Measurements from ENCODE around the gene RPL4.
A peak's percentile ranks its signal among the peaks of the same experiment; 100 is the strongest.
"Not testable (repeated sequence)": the region's sequence is repeated elsewhere in the genome, so short reads cannot be mapped to it uniquely, and the experiment has no call there.

Gene RPL4

DNA sequence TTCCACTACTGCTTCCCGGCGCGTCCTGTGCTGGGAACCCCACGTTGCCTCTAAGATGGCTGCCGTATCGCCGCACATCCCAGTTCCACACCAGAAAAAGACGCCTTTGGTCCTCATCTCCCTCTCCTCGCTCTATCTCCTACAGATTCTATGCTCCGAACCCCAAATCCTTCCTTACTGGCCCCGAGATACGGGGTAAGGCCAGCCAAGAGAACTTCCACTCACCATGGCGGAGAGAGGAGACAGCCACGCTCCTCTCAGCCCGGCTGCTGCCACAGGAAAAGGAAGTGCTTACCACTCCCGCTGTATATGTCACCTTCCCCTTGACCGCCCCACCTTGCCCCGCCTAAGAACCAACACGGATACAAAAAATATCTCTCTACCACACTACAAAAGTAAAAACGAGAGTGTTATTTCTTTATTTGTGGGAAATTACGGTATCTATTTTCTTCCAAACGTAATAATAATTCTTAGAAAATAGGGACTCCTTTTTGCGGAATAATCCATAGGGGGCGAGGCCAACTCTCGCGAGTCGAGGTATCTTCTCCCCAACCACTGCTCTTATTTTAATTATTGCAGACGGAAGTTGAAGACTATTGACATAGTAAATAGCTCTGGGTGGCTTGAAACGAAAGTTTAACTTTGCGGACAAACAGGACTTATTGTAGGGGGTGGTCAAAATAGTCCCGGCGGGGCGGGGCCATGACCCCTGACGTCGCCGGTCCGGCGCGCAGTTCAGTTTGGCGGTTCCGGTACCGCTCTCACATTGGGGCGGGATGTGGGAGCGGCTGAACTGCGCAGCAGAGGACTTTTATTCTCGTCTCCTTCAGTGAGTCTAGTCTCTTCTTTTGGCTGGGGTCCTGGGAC, at the start of gene RPL4, which contains the start of gene ZWILCH:
RPL4 (minus strand) TSS at position 293 of the 867 bp plus-strand sequence; CDS start at position 228, 65 bp downstream.
ZWILCH (plus strand) TSS at position 764 of the 867 bp plus-strand sequence; CDS start at position 777, 13 bp downstream.
- peak; percentile 74 to 79 for DNase-seq

- DNase-seq: no peak
Measured at GRCh38 chr15:66545255-66545654, 40.6 kb upstream of the RPL4 start.

DNA sequence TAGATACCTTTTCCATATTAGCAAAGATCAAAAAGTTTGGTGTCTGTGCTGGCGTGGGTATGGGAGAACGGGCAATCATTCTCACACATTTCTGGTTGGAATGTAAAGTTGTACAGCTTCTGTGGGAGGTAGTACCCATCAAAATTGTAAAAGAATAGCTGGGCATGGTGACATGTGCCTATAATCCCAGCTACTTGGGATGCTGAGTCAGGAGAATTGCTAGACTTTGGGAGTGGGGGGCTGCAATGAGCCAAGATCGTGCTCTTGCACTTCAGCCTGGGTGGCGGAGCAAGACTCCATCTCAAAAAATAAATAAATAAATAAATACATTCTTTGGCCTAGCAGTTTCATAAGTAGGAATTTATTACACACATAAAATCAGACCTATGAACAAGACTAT, 38.2 kb upstream of the RPL4 start:
- DNase-seq: no peak

- no peak for DNase-seq
Measured at GRCh38 chr15:66535056-66535455, 30.4 kb upstream of the RPL4 start.

DNA sequence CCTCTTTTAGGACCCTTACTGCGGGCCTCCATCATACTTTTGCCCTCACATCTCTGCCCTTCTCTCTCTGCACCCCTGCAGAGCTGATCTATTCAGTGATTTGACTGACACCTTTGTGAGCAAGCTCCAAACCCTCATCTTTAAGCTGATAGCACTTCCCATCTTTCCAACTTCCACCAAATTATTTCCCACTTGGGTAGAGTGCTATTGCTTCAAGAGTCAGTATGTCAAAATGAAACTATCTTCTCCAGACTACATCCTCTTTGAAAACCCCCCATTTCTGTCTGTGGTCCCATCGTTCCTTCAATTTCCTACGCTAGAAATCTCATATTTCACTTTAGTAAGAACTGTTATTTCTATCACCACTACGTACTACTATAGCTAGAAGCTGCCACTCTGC, 20.2 kb upstream of the RPL4 start:
- DNase-seq: no peak

GRCh38 chr15:66523926-66524325, 19.3 kb upstream of the RPL4 start:
- DNase-seq: no peak

- no peak for DNase-seq
Measured at GRCh38 chr15:66515901-66516322, 11.3 kb upstream of the RPL4 start.

GRCh38 chr15:66514586-66514985, 9.9 kb upstream of the RPL4 start:
- no peak for DNase-seq

- DNase-seq: no peak
Measured at GRCh38 chr15:66508293-66508883, 3.7 kb upstream of the RPL4 start.

DNA sequence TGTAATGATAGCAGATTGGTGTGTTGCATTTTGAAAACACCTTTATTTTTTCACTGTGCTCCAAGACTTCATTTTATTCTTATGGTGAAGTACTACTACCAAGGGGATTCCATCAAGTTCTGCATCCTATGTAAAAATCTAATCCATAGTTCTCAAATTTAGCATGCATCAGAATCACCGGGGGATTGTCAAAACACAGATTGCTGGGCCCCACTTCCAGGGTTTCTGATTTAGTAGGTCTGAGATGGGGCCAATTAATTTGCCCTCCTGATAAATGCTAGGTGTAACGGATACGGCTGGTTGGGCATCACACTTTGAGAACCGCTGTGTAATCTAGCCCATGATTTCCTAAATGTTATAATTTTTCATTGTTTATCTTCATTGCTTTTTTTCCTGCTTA, 1.2 kb upstream of the RPL4 start:
- no peak for DNase-seq

GRCh38 chr15:66505430-66505811, 766 bp upstream of the RPL4 start:
- DNase-seq: peak; percentile 51 to 55

GRCh38 chr15:66503780-66504562, 684 bp downstream of the RPL4 start:
- DNase-seq: peak in 1 of 2 experiments; percentile 20

DNA sequence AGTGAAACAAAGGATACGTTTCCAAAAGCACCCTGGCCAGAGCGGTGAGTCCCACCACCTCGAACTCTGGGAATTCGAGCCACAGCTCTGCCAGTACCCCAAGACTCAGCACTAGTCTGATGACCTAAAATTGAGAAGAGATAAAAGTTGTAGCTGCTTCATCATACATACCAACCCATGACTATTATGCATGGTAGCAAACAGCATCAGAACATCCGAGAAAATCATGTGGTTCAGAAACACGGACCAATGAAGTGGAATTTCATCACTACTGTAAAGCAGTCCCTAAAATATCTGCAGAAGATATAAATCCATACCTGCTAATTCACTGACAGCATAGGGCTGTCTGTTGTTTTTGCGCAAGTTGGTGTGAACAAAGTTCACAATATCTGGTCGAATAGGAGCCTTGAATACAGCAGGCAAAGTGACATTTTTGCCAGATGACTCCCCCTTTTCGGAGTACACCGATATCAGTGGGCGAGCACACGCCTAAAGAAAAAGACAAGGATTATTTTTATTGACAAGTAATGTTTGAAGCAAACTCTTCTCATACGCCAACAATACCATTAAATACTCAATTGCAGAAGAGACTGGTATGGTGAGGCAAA, 1.5 kb downstream of the RPL4 start:
- not testable (repeated sequence) for DNase-seq

- no peak for DNase-seq
Measured at GRCh38 chr15:66502491-66502890, 2.2 kb downstream of the RPL4 start.

- not testable (repeated sequence) for DNase-seq
Measured at GRCh38 chr15:66500346-66500745, 4.3 kb downstream of the RPL4 start.

- peak; percentile 52 to 53 for DNase-seq
Measured at GRCh38 chr15:66498501-66499386, 5.9 kb downstream of the RPL4 start.

GRCh38 chr15:66497502-66498455, 6.9 kb downstream of the RPL4 start, which contains the start of gene SNAPC5:
Gene SNAPC5 (minus strand): TSS chr15:66497762. CDS start chr15:66497731, 31 bp downstream.
- DNase-seq: peak; percentile 89 to 91

DNA sequence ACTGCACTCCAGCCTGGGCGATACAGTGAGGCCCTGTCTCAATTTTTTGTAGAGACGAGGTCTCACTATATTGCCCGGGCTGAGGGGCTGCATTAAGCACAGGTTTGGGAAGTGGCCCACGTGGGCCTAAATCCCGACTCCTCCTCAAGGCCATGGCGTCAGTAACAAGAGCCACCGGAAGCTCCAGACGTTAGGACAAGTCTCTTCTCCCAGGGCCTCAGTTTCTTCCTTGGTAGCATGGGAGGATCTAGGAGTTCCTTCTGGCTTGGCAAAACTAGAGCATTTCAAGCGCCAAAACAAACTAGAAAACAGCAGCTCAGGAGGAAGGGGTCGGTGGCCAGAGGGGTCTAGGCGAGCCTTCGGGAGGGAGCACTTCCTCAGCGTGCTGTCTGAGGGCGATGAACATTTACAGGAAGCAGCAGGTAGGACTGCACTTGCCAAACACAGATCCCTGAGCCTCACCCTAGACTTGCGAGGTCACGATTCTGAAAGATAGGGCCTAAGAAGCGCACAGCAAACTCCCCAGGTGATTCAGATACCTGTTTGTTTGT, 7.6 kb downstream of the RPL4 start:
- peak; percentile 49 to 53 for DNase-seq

DNA sequence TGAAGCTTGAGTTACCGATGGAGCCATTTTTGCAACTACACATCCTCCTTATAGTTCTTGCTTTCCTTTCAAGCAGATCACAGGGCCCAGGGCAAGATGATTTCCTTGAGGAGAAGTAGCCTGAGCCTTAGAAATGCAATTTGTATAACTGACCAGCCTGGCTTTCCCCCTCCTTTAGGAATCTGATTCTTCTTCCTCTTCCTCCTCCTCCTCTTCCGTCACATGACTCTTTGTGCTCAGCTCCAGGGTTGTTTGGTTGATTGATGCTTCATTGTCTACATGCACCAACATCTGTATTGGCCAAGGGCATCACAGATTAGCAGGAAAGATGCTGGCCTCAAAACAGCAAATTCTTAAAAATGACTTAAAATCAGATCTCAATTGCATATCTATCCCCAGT, 10.4 kb downstream of the RPL4 start:
- no peak for DNase-seq

DNA sequence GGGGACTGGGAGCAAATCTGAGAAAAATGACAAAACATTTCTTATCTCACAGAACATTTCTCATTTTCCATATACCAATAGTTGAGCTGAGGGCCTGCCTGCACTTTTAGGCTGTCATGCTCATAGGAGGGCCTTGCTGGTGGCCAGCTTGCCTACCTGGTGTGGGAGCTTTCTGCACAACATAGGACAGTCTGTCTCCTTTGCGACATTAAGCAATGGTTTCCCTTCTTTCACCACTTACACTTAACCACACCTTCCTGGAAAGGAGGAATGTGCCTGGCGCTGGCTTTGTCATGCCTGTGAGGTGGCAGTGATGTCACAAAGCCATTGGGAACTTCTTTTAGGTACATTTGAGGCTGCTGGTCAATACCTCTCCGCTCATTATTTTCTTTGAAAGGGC, 12.8 kb downstream of the RPL4 start:
- no peak for DNase-seq
